ENCODE measurements around the gene FAM114A2.

DNA sequence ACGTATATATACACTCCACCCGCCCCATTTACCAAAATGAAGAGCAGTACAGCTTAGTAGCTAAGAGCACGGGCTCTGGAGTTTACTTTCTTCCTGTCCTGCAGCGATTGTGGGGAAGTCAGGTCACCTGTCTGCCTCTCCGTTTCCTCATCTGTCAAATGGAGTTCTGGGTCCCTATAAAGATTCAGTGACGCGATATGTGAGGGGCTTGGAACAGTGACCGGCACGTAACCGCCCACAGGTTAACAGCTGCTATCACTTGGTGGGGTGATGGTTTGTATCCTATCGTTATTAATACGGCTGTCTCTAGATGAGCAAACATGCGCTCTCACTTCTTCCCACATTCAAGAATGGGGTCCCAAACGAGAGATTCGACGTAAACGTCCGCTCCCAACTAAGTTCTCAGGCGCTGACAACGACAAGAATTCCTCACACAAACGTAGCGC lies 426 bp downstream of the FAM114A2 start:
- TF ChIP-seq POLR2A (IDR thresholded peaks at IDR 0.05; ENCODE audit: low read length) (no peak), GATA1 (IDR thresholded peaks at IDR 0.05; ENCODE audit: low read depth, low read length) (no peak)

Data from erythroblast (primary cell).